GM12878 (cell line): Measurements from ENCODE around the gene SAMHD1.

Experiments
- ESRRA ChIP-seq: IDR thresholded peaks from 2 replicates; pipeline ENCODE4 v1.6.1; 2012; ENCODE audit warnings: mild to moderate bottlenecking, low read length, improper control_type of control experiment
- MEF2A ChIP-seq: IDR thresholded peaks from 2 replicates; pipeline ENCODE4 v1.6.1; 2011; ENCODE audit warnings: low read depth, mild to moderate bottlenecking, low read length, moderate library complexity; ENCODE audit not compliant: insufficient read depth
- POLR2A ChIP-seq: IDR thresholded peaks from 2 replicates; pipeline ENCODE4 v1.6.1; 2011; ENCODE audit warnings: low read depth, mild to moderate bottlenecking, low read length
- RCOR1 ChIP-seq: conservative IDR thresholded peaks from 2 replicates; pipeline ENCODE4 v1.6.1; 2012; ENCODE audit warnings: low read depth, low read length, improper control_type of control experiment
- ZBED1 ChIP-seq: IDR thresholded peaks from 2 replicates; pipeline ENCODE4 v1.6.1; 2016; ENCODE audit warnings: borderline replicate concordance
- ZNF274 ChIP-seq: IDR thresholded peaks from one replicate; pipeline ENCODE4 v1.8.0; 2011; ENCODE audit not compliant: insufficient read length, insufficient read depth
- TF ChIP-seq, protein P1 (sequence below), 3 experiments: IDR thresholded peaks in 2 of 3; conservative IDR thresholded peaks in 1 of 3; 2 replicates each; pipeline ENCODE4 v1.5.1; 2011; ENCODE audit warnings: low read depth in 3 of 3, low read length in 3 of 3, mild to moderate bottlenecking in 3 of 3, control low read depth in 2 of 3, moderate library complexity in 2 of 3, inconsistent platforms in 1 of 3, mixed read lengths in 1 of 3; ENCODE audit not compliant: control insufficient read depth in 2 of 3, insufficient read depth in 1 of 3; ENCODE audit errors: extremely low read depth in 1 of 3
- TF ChIP-seq, protein P2 (sequence below): fragments of 450-650 bp; IDR thresholded peaks from 2 replicates; pipeline ENCODE4 v1.6.1; 2014; ENCODE audit warnings: mild to moderate bottlenecking

DNA sequence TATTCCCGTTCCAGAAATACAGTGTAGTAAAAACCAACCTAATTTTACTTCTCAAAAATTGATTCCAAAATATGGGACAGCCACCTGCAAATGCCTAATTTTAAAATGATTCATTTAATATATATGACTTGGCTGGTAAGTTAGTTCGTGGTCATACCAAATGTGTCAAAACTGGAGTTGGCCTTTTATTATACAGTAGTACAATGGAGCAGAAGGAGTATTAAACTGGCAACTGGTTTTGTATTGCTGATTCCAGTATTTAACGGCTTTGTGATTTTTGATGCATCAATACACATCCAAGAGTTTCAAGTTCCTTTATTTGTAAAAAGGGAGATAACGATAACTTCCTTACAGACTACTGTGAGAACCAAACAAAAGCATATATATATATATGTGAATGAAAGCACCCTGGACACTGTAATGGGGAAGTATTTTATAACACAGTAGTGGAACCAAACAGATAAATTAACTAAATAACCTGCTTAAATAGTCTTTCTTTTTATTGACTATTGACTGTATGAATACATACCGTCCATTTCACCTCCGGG is 24.8 kb downstream of the SAMHD1 start:
- no peak for TF ChIP-seq ZBED1
- TF ChIP-seq, protein P1, sequence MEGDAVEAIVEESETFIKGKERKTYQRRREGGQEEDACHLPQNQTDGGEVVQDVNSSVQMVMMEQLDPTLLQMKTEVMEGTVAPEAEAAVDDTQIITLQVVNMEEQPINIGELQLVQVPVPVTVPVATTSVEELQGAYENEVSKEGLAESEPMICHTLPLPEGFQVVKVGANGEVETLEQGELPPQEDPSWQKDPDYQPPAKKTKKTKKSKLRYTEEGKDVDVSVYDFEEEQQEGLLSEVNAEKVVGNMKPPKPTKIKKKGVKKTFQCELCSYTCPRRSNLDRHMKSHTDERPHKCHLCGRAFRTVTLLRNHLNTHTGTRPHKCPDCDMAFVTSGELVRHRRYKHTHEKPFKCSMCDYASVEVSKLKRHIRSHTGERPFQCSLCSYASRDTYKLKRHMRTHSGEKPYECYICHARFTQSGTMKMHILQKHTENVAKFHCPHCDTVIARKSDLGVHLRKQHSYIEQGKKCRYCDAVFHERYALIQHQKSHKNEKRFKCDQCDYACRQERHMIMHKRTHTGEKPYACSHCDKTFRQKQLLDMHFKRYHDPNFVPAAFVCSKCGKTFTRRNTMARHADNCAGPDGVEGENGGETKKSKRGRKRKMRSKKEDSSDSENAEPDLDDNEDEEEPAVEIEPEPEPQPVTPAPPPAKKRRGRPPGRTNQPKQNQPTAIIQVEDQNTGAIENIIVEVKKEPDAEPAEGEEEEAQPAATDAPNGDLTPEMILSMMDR (IDR thresholded peaks at IDR 0.05 in 2 of 3, conservative IDR thresholded peaks at IDR 0.05 in 1 of 3; ENCODE audit: control insufficient read depth in 2 of 3, extremely low read depth in 1 of 3, insufficient read depth in 1 of 3, low read depth in 3 of 3, low read length in 3 of 3) = no peak
- TF ChIP-seq ESRRA = no peak
- TF ChIP-seq MEF2A = no peak
- TF ChIP-seq POLR2A = no peak
- TF ChIP-seq, protein P2, sequence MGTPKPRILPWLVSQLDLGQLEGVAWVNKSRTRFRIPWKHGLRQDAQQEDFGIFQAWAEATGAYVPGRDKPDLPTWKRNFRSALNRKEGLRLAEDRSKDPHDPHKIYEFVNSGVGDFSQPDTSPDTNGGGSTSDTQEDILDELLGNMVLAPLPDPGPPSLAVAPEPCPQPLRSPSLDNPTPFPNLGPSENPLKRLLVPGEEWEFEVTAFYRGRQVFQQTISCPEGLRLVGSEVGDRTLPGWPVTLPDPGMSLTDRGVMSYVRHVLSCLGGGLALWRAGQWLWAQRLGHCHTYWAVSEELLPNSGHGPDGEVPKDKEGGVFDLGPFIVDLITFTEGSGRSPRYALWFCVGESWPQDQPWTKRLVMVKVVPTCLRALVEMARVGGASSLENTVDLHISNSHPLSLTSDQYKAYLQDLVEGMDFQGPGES = no peak
- no peak for TF ChIP-seq RCOR1
- no peak for TF ChIP-seq ZNF274
